Suprapubic skin (tissue), 3 donors: ENCODE data around the gene TMSB10.

Source experiments
- POLR2A ChIP-seq, 2 donors: fragments of 450-650 bp; IDR thresholded peaks; one replicate each; pipeline ENCODE4 v1.6.1; 2017; ENCODE audit warnings: antibody characterized with exemption in 2 of 2, mild to moderate bottlenecking in 2 of 2, moderate library complexity in 2 of 2
- TF ChIP-seq, protein P1 (sequence below), 2 donors: fragments of 200-600 bp in 1 of 2; fragments of 450-650 bp in 1 of 2; sonication (generic) in 1 of 2; IDR thresholded peaks; one replicate each; pipeline ENCODE4 v1.5.1; 2016 to 2019; ENCODE audit warnings: antibody characterized with exemption in 2 of 2, mild to moderate bottlenecking in 1 of 2, moderate library complexity in 1 of 2

GRCh38 chr2:84894758-84895520, 10.5 kb upstream of the TMSB10 start:
- TF ChIP-seq POLR2A (IDR thresholded peaks at IDR 0.05), result no peak
- TF ChIP-seq, protein P1, sequence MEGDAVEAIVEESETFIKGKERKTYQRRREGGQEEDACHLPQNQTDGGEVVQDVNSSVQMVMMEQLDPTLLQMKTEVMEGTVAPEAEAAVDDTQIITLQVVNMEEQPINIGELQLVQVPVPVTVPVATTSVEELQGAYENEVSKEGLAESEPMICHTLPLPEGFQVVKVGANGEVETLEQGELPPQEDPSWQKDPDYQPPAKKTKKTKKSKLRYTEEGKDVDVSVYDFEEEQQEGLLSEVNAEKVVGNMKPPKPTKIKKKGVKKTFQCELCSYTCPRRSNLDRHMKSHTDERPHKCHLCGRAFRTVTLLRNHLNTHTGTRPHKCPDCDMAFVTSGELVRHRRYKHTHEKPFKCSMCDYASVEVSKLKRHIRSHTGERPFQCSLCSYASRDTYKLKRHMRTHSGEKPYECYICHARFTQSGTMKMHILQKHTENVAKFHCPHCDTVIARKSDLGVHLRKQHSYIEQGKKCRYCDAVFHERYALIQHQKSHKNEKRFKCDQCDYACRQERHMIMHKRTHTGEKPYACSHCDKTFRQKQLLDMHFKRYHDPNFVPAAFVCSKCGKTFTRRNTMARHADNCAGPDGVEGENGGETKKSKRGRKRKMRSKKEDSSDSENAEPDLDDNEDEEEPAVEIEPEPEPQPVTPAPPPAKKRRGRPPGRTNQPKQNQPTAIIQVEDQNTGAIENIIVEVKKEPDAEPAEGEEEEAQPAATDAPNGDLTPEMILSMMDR (IDR thresholded peaks at IDR 0.05), result no peak
